ENCODE data around the gene TGFBR3L. TPM values are rescaled to one million over a fixed set of nuclear protein-coding genes. Genes with fewer than 3 reads are reported as not detected.
A peak's percentile ranks its signal among the peaks of the same experiment; 100 is the strongest.

TGFBR3L gene
- total and polyA plus RNA-seq, 2 of the 4 experiments (the other 2 are of a cell fraction): 0.94 TPM; not detected in 1

GRCh38 chr19:7928334-7928706 is 13.7 kb downstream of the TGFBR3L start:
- Histone ChIP-seq H2BK20ac (ENCODE audit: low read depth, low read length) (0 out of 2 replicates have a peak overlapping the region, but pooled peaks have one; percentile 27), H4K20me1 (ENCODE audit: insufficient read depth, low read length) (peaks cover 15% of the 10 kb centered on the region), H3K4me2 (ENCODE audit: low read depth, low read length) (peak overlapping the region; percentile 6), H3K27ac (ENCODE audit: insufficient read depth, low read length) (peak overlapping the region; percentile 95), H2BK15ac (ENCODE audit: low read depth, low read length) (peak overlapping the region; percentile 13; the same call in 1 of the 3 replicates), H2AK9ac (replicated peaks; ENCODE audit: low read depth, low read length, poor library complexity) (peak overlapping the region; percentile 86), H3K14ac (replicated peaks; ENCODE audit: low read depth, low read length) (no peak overlapping the region; the same call in 1 of the 2 replicates), H3K4me1 (ENCODE audit: control insufficient read depth, insufficient read depth, low read length) (peaks cover 21% of the 10 kb centered on the region), H2AK5ac (ENCODE audit: low read depth, low read length) (peak overlapping the region; percentile 90; the same call in 1 of the 2 replicates), H3K9me3 (ENCODE audit: control insufficient read depth, insufficient read depth, low read length) (no peaks in the 10 kb centered on the region), H4K91ac (ENCODE audit: insufficient read depth, low read depth, low read length) (peak overlapping the region; percentile 29), H3K9me1 (ENCODE audit: insufficient read depth, low read length) (peaks cover 9% of the 10 kb centered on the region; the same call in 1 of the 2 replicates), H3K4ac (ENCODE audit: low read depth, low read length) (peak overlapping the region; percentile 80), H3K27me3 (ENCODE audit: control insufficient read depth, insufficient read depth, low read length) (no peaks in the 10 kb centered on the region), H4K8ac (ENCODE audit: low read depth in 2 of 2, low read length in 2 of 2) (peak overlapping the region; percentile 3 to 72; a peak in 2 of 4 replicates), H3K18ac (ENCODE audit: low read depth, low read length) (peak overlapping the region; percentile 54), H3K4me3 (ENCODE audit: insufficient read depth, low read depth, low read length) (no peak overlapping the region), H3K23ac (ENCODE audit: low read depth, low read length) (peak overlapping the region; percentile 13; the same call in 1 of the 2 replicates), H3K56ac (ENCODE audit: extremely low read depth, insufficient read depth, low read length) (peak overlapping the region; percentile 64; the same call in 1 of the 2 replicates), H3K79me1 (ENCODE audit: low read depth in 1 of 2, low read length in 2 of 2) (peaks cover 7 to 17% of the 10 kb centered on the region in 2 experiments; a peak in 2 of 4 replicates), H3K36me3 (ENCODE audit: control insufficient read depth, insufficient read depth, low read length) (peaks cover 29% of the 10 kb centered on the region), H3K9ac (ENCODE audit: low read depth, low read length) (peak overlapping the region; percentile 40), H4K5ac (ENCODE audit: low read depth, low read length) (peak overlapping the region; percentile 38), H2AFZ (replicated peaks; ENCODE audit: low read length, poor library complexity) (no peak overlapping the region), H2BK120ac (ENCODE audit: low read depth, low read length) (peak overlapping the region; percentile 23), H2BK5ac (ENCODE audit: low read depth, low read length, poor library complexity, severe bottlenecking) (peak overlapping the region; percentile 80)
- TF ChIP-seq CEBPB (IDR thresholded peaks at IDR 0.05; ENCODE audit: low read depth, low read length) (no peak), CHD1 (IDR thresholded peaks at IDR 0.05; ENCODE audit: low read depth, low read length) (no peak)
- CTCF ChIA-PET: interaction anchor here (0.9 to 1.9 kb wide), 4 partner anchors 11 to 60 kb away, joined by 3 to 10 read pairs (median 4); no protein-coding TSS in a partner anchor
- DNase-seq (no peak), ATAC-seq (ENCODE audit: low read depth) (no peak)
- BruUV-seq (replicated peaks): no TSS peak
- in situ Hi-C loops (cut with MboI; ENCODE audit: low sequenced_read_pairs): no loop called here
- intact Hi-C loops (cut with micrococcal nuclease): no loop called here
- dilution Hi-C loops (cut with HindIII; ENCODE audit: low sequenced_read_pairs, unreplicated experiment): no loop called here
- no CpG with 5 or more reads among the region's 9 CpGs for WGBS, 2 experiments (ENCODE audit: extremely low coverage in 2 of 2, insufficient read length in 1 of 2)
- POLR2A ChIA-PET (ENCODE audit: unreplicated experiment): interaction anchor here (0.6 to 1.0 kb wide), 3 partner anchors 9 to 462 kb away, joined by 3 to 5 read pairs (median 4); partner anchors contain the start of gene RAB11B

Measured in IMR-90 (cell line).